Measurements from ENCODE around the gene AFF2.

Gene AFF2

DNA sequence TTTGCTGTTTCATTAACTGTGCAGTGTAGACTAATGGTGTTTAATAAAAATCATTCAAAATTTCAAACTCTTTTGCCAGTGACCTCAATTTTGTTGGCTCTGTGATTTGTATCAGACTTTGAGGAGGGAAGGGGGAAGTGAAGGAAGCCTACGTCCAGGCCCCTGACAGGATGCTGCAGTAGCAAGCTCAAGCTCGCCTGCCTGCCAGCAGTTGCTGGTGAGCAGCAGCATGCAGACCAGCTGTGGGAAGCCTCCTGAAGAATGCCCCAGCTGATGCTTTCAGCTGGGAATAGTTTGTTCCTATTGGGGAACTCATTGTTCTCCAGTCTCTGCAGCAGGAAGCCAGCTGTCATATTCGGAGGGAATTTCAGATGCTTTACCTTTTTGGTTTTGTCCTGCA, 495.2 kb downstream of the AFF2 start:
- DNase-seq (ENCODE audit: low read depth in 2 of 2): no peak
- TF ChIP-seq, protein P1, sequence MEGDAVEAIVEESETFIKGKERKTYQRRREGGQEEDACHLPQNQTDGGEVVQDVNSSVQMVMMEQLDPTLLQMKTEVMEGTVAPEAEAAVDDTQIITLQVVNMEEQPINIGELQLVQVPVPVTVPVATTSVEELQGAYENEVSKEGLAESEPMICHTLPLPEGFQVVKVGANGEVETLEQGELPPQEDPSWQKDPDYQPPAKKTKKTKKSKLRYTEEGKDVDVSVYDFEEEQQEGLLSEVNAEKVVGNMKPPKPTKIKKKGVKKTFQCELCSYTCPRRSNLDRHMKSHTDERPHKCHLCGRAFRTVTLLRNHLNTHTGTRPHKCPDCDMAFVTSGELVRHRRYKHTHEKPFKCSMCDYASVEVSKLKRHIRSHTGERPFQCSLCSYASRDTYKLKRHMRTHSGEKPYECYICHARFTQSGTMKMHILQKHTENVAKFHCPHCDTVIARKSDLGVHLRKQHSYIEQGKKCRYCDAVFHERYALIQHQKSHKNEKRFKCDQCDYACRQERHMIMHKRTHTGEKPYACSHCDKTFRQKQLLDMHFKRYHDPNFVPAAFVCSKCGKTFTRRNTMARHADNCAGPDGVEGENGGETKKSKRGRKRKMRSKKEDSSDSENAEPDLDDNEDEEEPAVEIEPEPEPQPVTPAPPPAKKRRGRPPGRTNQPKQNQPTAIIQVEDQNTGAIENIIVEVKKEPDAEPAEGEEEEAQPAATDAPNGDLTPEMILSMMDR (IDR thresholded peaks at IDR 0.05; ENCODE audit: low read depth, low read length): no peak
- no peak overlapping the region for H3K4me3 ChIP-seq (replicated peaks in 1 of 2; ENCODE audit: low read depth in 2 of 2, low read length in 2 of 2)

DNA sequence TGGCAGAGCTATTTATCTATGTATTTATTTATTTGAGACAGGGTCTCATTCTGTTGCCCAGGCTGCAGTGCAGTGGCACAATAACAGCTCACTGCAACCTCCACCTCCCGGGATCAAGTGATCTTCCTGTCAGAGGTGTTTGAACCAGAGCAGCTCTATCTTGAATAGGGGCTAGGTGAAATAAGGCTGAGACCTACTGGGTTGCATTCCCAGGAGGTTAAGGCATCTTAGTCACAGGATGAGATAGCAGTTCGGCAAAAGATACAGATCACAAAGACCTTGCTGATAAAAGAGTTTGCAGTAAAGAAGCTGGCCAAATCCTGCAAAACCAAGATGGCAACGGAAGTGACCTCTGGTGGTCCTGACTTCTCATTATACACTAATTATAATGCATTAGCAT, 501.9 kb downstream of the AFF2 start:
- DNase-seq (ENCODE audit: low read depth in 2 of 2): no peak
- TF ChIP-seq, protein P1 (IDR thresholded peaks at IDR 0.05; ENCODE audit: low read depth, low read length): no peak
- no peak overlapping the region for H3K4me3 ChIP-seq (replicated peaks in 1 of 2; ENCODE audit: low read depth in 2 of 2, low read length in 2 of 2)

DNA sequence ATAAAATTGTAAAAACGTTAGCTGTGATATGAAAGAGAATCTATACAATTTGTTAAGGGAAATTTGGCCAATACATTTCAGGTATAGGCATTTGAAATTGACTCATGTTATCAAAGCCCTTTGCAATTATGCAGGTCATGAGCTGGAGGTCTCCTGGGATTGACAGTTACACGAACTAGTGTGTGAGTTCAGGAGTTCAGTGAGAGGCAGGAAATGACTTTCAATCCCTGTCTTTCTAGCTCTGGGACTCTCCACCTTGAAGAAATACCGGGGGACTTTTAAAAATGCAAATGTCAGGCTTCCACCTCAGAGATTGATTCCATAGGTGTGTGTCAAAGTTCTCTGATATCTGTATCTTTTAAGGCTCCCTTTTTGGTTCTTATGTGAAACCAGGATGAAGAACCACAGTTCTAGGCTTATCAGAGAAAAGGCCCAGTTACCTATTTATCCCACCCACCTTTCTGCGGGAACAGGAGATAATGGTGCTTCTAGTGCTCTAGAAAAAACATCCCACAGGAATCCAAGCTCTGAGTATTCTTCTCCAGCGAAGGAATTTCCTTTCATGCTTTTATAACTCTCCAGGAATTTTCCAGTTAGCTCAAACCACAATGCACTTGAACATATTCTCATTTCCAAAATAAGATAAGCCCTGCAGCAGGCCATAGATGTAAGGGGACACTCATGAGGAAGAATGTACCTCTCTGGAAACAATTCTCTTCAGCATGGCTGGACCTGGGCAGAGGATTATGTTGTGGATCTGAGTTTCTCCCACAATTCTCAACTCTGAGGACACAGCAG, 503.6 kb downstream of the AFF2 start:
- TF ChIP-seq, protein P1 (IDR thresholded peaks at IDR 0.05; ENCODE audit: low read depth, low read length): no peak
- H3K4me3 ChIP-seq (replicated peaks in 1 of 2; ENCODE audit: low read depth in 2 of 2, low read length in 2 of 2): no peak overlapping the region
- DNase-seq (ENCODE audit: low read depth in 2 of 2): peak; percentile 11 to 32

DNA sequence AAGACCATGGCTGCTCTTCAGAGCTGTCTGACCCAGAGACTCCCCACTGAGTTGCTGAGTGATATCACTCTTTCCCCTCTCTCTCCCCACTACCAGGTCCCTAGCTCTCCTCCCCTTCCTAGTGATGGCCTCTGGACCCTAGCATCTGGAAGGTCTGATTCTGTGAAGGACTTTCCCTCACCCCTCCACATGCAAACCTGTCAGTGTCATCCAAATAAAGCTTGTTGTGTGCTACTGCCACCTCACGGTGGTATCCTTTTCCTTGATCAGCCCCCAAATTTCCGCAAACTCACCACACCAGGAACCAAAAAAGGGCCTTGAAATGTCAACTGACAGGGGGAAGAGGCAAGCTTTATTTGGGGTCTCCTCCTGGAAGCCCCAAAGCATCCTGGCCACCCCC, 504.5 kb downstream of the AFF2 start:
- TF ChIP-seq, protein P1 (IDR thresholded peaks at IDR 0.05; ENCODE audit: low read depth, low read length): no peak
- no peak for DNase-seq (ENCODE audit: low read depth in 2 of 2)

DNA sequence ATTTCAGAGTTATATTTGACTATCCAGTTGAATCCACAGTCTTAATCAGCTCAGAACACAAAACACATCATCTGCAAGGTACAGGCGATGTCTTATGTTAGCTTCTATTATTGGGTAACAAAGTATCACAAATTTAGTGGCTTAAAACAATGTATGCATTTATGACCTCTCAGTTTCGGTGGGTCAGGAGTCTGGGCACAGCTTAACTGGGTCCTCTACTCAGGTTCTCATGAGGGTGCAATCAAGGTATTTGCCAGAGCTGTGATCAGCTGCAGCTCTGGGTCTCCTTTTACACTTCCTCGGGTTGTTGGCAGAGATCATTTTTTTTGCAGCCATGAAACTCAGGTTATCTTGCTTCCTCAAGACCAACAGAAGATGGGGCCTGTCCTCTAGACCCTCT, 505.8 kb downstream of the AFF2 start:
- TF ChIP-seq, protein P1 (IDR thresholded peaks at IDR 0.05; ENCODE audit: low read depth, low read length): no peak
- H3K4me3 ChIP-seq (replicated peaks in 1 of 2; ENCODE audit: low read depth in 2 of 2, low read length in 2 of 2): no peak overlapping the region

More for the DNA sequence above, 504.5 kb downstream of the AFF2 start:
- H3K4me3 ChIP-seq (replicated peaks in 1 of 2; ENCODE audit: low read depth in 2 of 2, low read length in 2 of 2): no peak overlapping the region

DNA sequence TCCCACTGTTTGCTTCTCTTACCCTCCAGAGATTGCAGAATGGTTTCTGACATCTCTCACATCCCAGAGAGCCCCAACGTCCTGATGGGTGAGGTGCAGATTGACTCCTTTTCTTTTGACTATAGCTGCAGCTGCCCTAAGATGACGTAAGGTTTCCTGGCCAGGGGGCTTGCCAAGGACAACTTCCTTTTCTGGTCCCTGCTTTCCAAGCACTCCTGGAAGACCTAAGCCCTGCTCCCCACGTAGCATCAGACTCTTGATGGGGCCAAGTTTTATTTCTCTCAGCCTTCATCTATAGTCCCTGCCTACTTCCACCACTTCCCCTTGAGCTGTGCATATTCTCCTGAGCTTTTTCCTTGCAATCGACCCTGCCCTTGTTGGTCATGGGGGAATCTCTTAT, 507.0 kb downstream of the AFF2 start:
- TF ChIP-seq, protein P1 (IDR thresholded peaks at IDR 0.05; ENCODE audit: low read depth, low read length): no peak
- peak in 1 of 2 donors; percentile 34 for DNase-seq (ENCODE audit: low read depth in 2 of 2)
- no peak overlapping the region for H3K4me3 ChIP-seq (replicated peaks in 1 of 2; ENCODE audit: low read depth in 2 of 2, low read length in 2 of 2)

More for the DNA sequence above, 505.8 kb downstream of the AFF2 start:
- DNase-seq (ENCODE audit: low read depth in 2 of 2): no peak

Data from cardiac fibroblast (primary cell).